HepG2 (cell line): ENCODE measurements around the gene KAZN. TPM values are rescaled to one million over a fixed set of nuclear protein-coding genes. Genes with fewer than 3 reads are reported as not detected.
A peak's percentile ranks its signal among the peaks of the same experiment; 100 is the strongest.

Experiments
- CBFB ChIP-seq: sonication (generic); formaldehyde crosslinking; IDR thresholded peaks from 2 replicates; pipeline ENCODE4 v1.4.0; 2020; ENCODE audit warnings: missing genetic modification reagents
- CHCHD3 ChIP-seq: sonication (generic); formaldehyde crosslinking; IDR thresholded peaks from 2 replicates; pipeline ENCODE4 v1.8.0; 2022; ENCODE audit warnings: mild to moderate bottlenecking, missing genetic modification reagents, moderate library complexity
- EP300 ChIP-seq, 3 experiments: sonication (generic) in 1 of 3; formaldehyde crosslinking in 1 of 3; IDR thresholded peaks; 2 replicates each; pipeline versions ENCODE4 v1.5.1 to v1.6.1; 2011 to 2020; ENCODE audit warnings: low read depth in 2 of 3, low read length in 2 of 3, borderline replicate concordance in 1 of 3, improper control_type of control experiment in 1 of 3, mild to moderate bottlenecking in 1 of 3, missing genetic modification reagents in 1 of 3, moderate library complexity in 1 of 3
- FLYWCH1 ChIP-seq: sonication (generic); formaldehyde crosslinking; IDR thresholded peaks from 2 replicates; pipeline ENCODE4 v1.8.1; 2023; ENCODE audit warnings: mild to moderate bottlenecking, missing genetic modification reagents
- FOXA1 ChIP-seq, 2 experiments: fragments of 450-650 bp in 1 of 2; sonication (generic) in 1 of 2; formaldehyde crosslinking in 1 of 2; IDR thresholded peaks; 2 replicates each; pipeline versions ENCODE4 v1.4.0 to v1.6.1; 2016 to 2020; ENCODE audit warnings: missing genetic modification reagents in 1 of 2
- HOXA7 ChIP-seq: sonication (generic); formaldehyde crosslinking; IDR thresholded peaks from 2 replicates; pipeline ENCODE4 v1.8.1; 2022; ENCODE audit warnings: mild to moderate bottlenecking, missing genetic modification reagents, moderate library complexity
- ISL2 ChIP-seq: sonication (generic); formaldehyde crosslinking; IDR thresholded peaks from 2 replicates; pipeline ENCODE4 v1.5.0; 2020; ENCODE audit warnings: missing genetic modification reagents
- RFX5 ChIP-seq: IDR thresholded peaks from 2 replicates; pipeline ENCODE4 v1.6.1; 2011; ENCODE audit warnings: low read depth, low read length, improper control_type of control experiment
- SMARCC2 ChIP-seq: fragments of 450-650 bp; IDR thresholded peaks from 2 replicates; pipeline ENCODE4 v1.6.1; 2017; ENCODE audit warnings: antibody characterized with exemption, mild to moderate bottlenecking
- SMARCE1 ChIP-seq: fragments of 450-650 bp; IDR thresholded peaks from 2 replicates; pipeline ENCODE4 v1.6.1; 2017; ENCODE audit warnings: borderline replicate concordance
- TBP ChIP-seq: sonication (generic); formaldehyde crosslinking; IDR thresholded peaks from 2 replicates; pipeline ENCODE4 v1.5.0; 2020; ENCODE audit warnings: missing genetic modification reagents
- TMF1 ChIP-seq: sonication (generic); formaldehyde crosslinking; IDR thresholded peaks from 2 replicates; pipeline ENCODE4 v1.8.1; 2022; ENCODE audit warnings: low read depth, missing genetic modification reagents
- ZFP62 ChIP-seq: sonication (generic); formaldehyde crosslinking; IDR thresholded peaks from 2 replicates; pipeline ENCODE4 v1.4.0; 2020; ENCODE audit warnings: missing genetic modification reagents
- ZKSCAN5 ChIP-seq: sonication (generic); formaldehyde crosslinking; IDR thresholded peaks from 2 replicates; pipeline ENCODE4 v1.5.1; 2020; ENCODE audit warnings: mild to moderate bottlenecking, missing genetic modification reagents
- ZNF180 ChIP-seq: sonication (generic); formaldehyde crosslinking; IDR thresholded peaks from 2 replicates; pipeline ENCODE4 v1.4.0; 2020; ENCODE audit warnings: low read depth, missing genetic modification reagents, borderline replicate concordance
- ZNF207 ChIP-seq: fragments of 450-650 bp; IDR thresholded peaks from 2 replicates; pipeline ENCODE4 v1.6.1; 2016; ENCODE audit warnings: antibody characterized with exemption, borderline replicate concordance
- ZNF253 ChIP-seq: sonication (generic); formaldehyde crosslinking; IDR thresholded peaks from 2 replicates; pipeline ENCODE4 v1.8.0; 2022; ENCODE audit warnings: mild to moderate bottlenecking, missing genetic modification reagents, borderline replicate concordance
- ZNF343 ChIP-seq: sonication (generic); formaldehyde crosslinking; IDR thresholded peaks from 2 replicates; pipeline ENCODE4 v1.4.0; 2020; ENCODE audit warnings: mild to moderate bottlenecking, missing genetic modification reagents
- ZNF382 ChIP-seq: sonication (generic); formaldehyde crosslinking; IDR thresholded peaks from 2 replicates; pipeline ENCODE4 v1.5.0; 2020; ENCODE audit warnings: missing genetic modification reagents, mild to moderate bottlenecking, borderline replicate concordance
- ZNF615 ChIP-seq: sonication (generic); formaldehyde crosslinking; IDR thresholded peaks from 2 replicates; pipeline ENCODE4 v1.5.0; 2020; ENCODE audit warnings: mild to moderate bottlenecking, missing genetic modification reagents, borderline replicate concordance
- ZNF766 ChIP-seq: sonication (generic); formaldehyde crosslinking; IDR thresholded peaks from 2 replicates; pipeline ENCODE4 v1.5.0; 2020; ENCODE audit warnings: missing genetic modification reagents, borderline replicate concordance
- ZSCAN25 ChIP-seq: sonication (generic); formaldehyde crosslinking; IDR thresholded peaks from 2 replicates; pipeline ENCODE4 v1.8.0; 2022; ENCODE audit warnings: mild to moderate bottlenecking, missing genetic modification reagents
- polyA plus RNA-seq, 8 experiments: library from polyadenylated mRNA; depleted of rRNA in 3 of 8; stranded (reverse) in 7 of 8; unstranded in 1 of 8; fragments of >200 nt; fragmentation: Illumina TruSeq in 4 of 8; extraction: Trizol in 4 of 8; gene quantifications; 2 replicates each; pipeline versions ENCODE4 v1.2.1 to v1.2.3, GENCODE V29; 2011 to 2016; ENCODE audit warnings: low read depth in 4 of 8, missing spikeins in 1 of 8, mixed read lengths in 1 of 8; ENCODE audit not compliant: insufficient read depth in 1 of 8
- total RNA-seq, 5 experiments: library from RNA; depleted of rRNA; stranded (reverse); fragments of >200 nt; fragmentation: Illumina TruSeq; extraction: Trizol; gene quantifications; 2 replicates each; pipeline ENCODE4 v1.2.3, GENCODE V29; 2016; ENCODE audit warnings: low read depth in 1 of 5
- TF ChIP-seq, protein P1 (sequence below): conservative IDR thresholded peaks from 2 replicates; pipeline ENCODE4 v1.6.1; 2018; ENCODE audit warnings: missing genetic modification reagents
- TF ChIP-seq, protein P2 (sequence below): sonication (generic); formaldehyde crosslinking; IDR thresholded peaks from 2 replicates; pipeline ENCODE4 v1.4.0; 2020; ENCODE audit warnings: mild to moderate bottlenecking, missing genetic modification reagents
- TF ChIP-seq, protein P3 (sequence below): sonication (generic); formaldehyde crosslinking; IDR thresholded peaks from 2 replicates; pipeline ENCODE4 v1.5.1; 2020; ENCODE audit warnings: mild to moderate bottlenecking, missing genetic modification reagents, moderate library complexity
- TF ChIP-seq, protein P4 (sequence below): IDR thresholded peaks from 2 replicates; pipeline ENCODE4 v1.6.1; 2016; ENCODE audit warnings: low read depth, borderline replicate concordance

The KAZN gene
- total and polyA plus RNA-seq, 2 of the 13 experiments (the other 11 are each of a cell fraction or from before 2014, with no cell fraction given), result 10.4 to 13.5 TPM

DNA sequence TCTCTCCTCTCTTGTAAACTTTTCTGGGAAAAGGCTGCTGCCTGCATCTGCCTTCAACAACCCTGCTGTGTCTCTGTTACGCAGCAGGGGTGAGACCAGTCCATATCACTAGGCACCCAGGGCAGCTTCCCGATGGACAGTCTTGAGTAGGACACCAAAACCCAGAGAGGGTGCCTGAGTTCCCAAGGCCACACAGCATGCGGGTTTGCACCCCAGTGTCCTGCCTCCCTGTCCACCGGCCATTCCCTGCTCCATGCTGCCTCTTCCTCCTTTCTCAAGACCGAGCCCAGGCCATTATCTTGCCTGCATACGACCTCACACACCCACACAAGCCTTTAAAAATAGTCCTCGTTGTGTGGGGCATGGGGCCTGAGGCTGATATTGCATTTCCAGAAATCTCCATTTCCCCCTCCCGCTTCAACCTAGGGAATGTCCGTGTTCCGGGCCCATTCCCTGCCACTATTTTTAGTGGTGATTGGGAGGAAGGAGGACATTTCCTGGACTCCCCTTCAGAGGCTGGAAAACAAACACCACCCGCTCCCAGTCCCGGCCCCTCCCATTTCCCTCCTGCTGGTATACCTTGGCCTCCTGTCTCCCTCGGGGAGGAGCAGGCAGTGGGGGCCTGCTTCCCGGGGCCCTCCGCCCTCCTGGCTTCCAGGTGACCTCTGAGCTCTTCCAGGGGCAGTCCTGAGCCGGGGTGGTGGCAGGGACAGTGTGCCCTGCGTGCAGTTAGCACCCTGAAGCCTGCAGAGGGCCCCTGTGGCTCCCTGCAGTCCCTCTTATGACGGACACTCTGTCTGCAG lies 422.7 kb downstream of the KAZN start (continued):
- TF ChIP-seq, protein P1, sequence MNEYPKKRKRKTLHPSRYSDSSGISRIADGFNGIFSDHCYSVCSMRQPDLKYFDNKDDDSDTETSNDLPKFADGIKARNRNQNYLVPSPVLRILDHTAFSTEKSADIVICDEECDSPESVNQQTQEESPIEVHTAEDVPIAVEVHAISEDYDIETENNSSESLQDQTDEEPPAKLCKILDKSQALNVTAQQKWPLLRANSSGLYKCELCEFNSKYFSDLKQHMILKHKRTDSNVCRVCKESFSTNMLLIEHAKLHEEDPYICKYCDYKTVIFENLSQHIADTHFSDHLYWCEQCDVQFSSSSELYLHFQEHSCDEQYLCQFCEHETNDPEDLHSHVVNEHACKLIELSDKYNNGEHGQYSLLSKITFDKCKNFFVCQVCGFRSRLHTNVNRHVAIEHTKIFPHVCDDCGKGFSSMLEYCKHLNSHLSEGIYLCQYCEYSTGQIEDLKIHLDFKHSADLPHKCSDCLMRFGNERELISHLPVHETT, result 0 out of 2 replicates have a peak, but pooled peaks have one; percentile 58
- TF ChIP-seq ZNF207 (no peak), ZNF343 (CRISPR knock-in tag) (no peak), SMARCE1 (no peak), ZNF253 (CRISPR knock-in tag) (no peak), ZNF382 (CRISPR knock-in tag) (no peak), ZNF615 (no peak), TMF1 (CRISPR knock-in tag) (no peak; the same call in 1 of the 2 replicates), CHCHD3 (no peak), FOXA1 (IDR thresholded peaks at IDR 0.05) (no peak), FOXA1 (CRISPR knock-in tag; IDR thresholded peaks at IDR 0.05) (peak; percentile 66), FLYWCH1 (CRISPR knock-in tag) (no peak), HOXA7 (no peak), ZKSCAN5 (CRISPR knock-in tag) (no peak), ZNF766 (CRISPR knock-in tag) (no peak), ISL2 (CRISPR knock-in tag) (no peak; the same call in none of the 2 replicates), TBP (CRISPR knock-in tag) (no peak), ZSCAN25 (CRISPR knock-in tag) (no peak), SMARCC2 (no peak), RFX5 (no peak), ZFP62 (CRISPR knock-in tag) (no peak), EP300 (IDR thresholded peaks at IDR 0.05; ENCODE audit: low read depth in 2 of 2, low read length in 2 of 2) (peak in 1 of 2 experiments; percentile 74; a peak in 2 of 4 replicates), EP300 (CRISPR knock-in tag; IDR thresholded peaks at IDR 0.05; ENCODE audit: borderline replicate concordance) (no peak), CBFB (CRISPR knock-in tag) (0 out of 2 replicates have a peak, but pooled peaks have one; percentile 33), ZNF180 (no peak)
- TF ChIP-seq, protein P2, sequence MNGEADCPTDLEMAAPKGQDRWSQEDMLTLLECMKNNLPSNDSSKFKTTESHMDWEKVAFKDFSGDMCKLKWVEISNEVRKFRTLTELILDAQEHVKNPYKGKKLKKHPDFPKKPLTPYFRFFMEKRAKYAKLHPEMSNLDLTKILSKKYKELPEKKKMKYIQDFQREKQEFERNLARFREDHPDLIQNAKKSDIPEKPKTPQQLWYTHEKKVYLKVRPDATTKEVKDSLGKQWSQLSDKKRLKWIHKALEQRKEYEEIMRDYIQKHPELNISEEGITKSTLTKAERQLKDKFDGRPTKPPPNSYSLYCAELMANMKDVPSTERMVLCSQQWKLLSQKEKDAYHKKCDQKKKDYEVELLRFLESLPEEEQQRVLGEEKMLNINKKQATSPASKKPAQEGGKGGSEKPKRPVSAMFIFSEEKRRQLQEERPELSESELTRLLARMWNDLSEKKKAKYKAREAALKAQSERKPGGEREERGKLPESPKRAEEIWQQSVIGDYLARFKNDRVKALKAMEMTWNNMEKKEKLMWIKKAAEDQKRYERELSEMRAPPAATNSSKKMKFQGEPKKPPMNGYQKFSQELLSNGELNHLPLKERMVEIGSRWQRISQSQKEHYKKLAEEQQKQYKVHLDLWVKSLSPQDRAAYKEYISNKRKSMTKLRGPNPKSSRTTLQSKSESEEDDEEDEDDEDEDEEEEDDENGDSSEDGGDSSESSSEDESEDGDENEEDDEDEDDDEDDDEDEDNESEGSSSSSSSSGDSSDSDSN (CRISPR knock-in tag), result peak; percentile 82
- TF ChIP-seq, protein P3, sequence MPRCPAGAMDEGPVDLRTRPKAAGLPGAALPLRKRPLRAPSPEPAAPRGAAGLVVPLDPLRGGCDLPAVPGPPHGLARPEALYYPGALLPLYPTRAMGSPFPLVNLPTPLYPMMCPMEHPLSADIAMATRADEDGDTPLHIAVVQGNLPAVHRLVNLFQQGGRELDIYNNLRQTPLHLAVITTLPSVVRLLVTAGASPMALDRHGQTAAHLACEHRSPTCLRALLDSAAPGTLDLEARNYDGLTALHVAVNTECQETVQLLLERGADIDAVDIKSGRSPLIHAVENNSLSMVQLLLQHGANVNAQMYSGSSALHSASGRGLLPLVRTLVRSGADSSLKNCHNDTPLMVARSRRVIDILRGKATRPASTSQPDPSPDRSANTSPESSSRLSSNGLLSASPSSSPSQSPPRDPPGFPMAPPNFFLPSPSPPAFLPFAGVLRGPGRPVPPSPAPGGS (CRISPR knock-in tag), result no peak
- TF ChIP-seq, protein P4, sequence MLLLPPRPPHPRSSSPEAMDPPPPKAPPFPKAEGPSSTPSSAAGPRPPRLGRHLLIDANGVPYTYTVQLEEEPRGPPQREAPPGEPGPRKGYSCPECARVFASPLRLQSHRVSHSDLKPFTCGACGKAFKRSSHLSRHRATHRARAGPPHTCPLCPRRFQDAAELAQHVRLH (CRISPR knock-in tag), result no peak; the same call in 1 of the 2 replicates
